ENCODE measurements around the gene ESYT2.

GRCh38 chr7:158706273-158706704 lies 123.0 kb downstream of the ESYT2 start:
- TF ChIP-seq CTCF (conservative IDR thresholded peaks at IDR 0.05) (no peak), EZH2 (IDR thresholded peaks at IDR 0.05; ENCODE audit: low read depth) (no peak)
